Measurements from ENCODE around the gene ROM1. TPM values are rescaled to one million over a fixed set of nuclear protein-coding genes. Genes with fewer than 3 reads are reported as not detected.

Gene ROM1
- polyA plus RNA-seq, 3 donors: 0.51 to 1.4 (median 0.75) TPM

- Mint-ChIP-seq H3K4me1 (peaks cover 44% of the 10 kb centered on the region), H3K27ac (peak overlapping the region; percentile 90 to 96 (median 94)), H3K9me3 (peaks cover 0 to 2% (median 0%) of the 10 kb centered on the region in 7 donors), H3K4me3 (peak overlapping the region; percentile 95 to 99), H3K36me3 (peaks cover 52 to 67% of the 10 kb centered on the region in 2 donors), H3K27me3 (ENCODE audit: low read depth in 3 of 3) (peaks cover 0 to 2% (median 0%) of the 10 kb centered on the region in 3 donors)
- H3K36me3 ChIP-seq (replicated peaks in 1 of 2; ENCODE audit: control insufficient read depth in 1 of 2, insufficient read depth in 2 of 2, low read length in 2 of 2): peaks cover 55 to 68% of the 10 kb centered on the region in 2 donors
- peaks cover 62% of the 10 kb centered on the region for H3K79me2 ChIP-seq (ENCODE audit: insufficient read depth, low read length)
- peaks cover 34% of the 10 kb centered on the region for H4K20me1 ChIP-seq (ENCODE audit: insufficient read depth, low read length)
- H3K4me2 ChIP-seq (replicated peaks; ENCODE audit: extremely low read depth, low read length, poor library complexity, severe bottlenecking): peak overlapping the region; percentile 89
- no peaks in the 10 kb centered on the region for H3K27me3 ChIP-seq (ENCODE audit: control insufficient read depth in 2 of 2, insufficient read depth in 2 of 2, low read length in 2 of 2)
- no peak for TF ChIP-seq CTCF (IDR thresholded peaks at IDR 0.05)
- intact Hi-C loops (cut with micrococcal nuclease): loop anchor here (2.0 kb wide), 1 partner anchor 16 kb away; the partner anchor contains the start of gene TUT1 (in 2 of the 2)
- H3K9ac ChIP-seq (ENCODE audit: insufficient read depth, low read length, poor library complexity, severe bottlenecking): peak overlapping the region; percentile 85
- peak in 1 of 3 donors; percentile 14 for DNase-seq
- H3K4me3 ChIP-seq (replicated peaks in 1 of 3; ENCODE audit: low read depth in 2 of 3, low read length in 3 of 3): peak overlapping the region; percentile 68 to 100 (median 91)
- H3K27ac ChIP-seq (ENCODE audit: low read depth in 1 of 2, low read length in 2 of 2): peak overlapping the region; percentile 62 to 85
- WGBS (ENCODE audit: insufficient coverage): under 1% methylated on average over 30 of the region's 33 CpGs
- peaks cover 22 to 29% of the 10 kb centered on the region in 2 donors for H3K4me1 ChIP-seq (ENCODE audit: control insufficient read depth in 1 of 2, insufficient read depth in 2 of 2, low read length in 2 of 2)
- H3K9me3 ChIP-seq (replicated peaks in 1 of 2; ENCODE audit: control insufficient read depth in 1 of 2, insufficient read depth in 1 of 2, low read length in 2 of 2): no peaks in the 10 kb centered on the region
- H2AFZ ChIP-seq (ENCODE audit: insufficient read depth, low read depth, low read length, poor library complexity, severe bottlenecking): peak overlapping the region; percentile 97
These were observed 38.5 kb upstream of the ROM1 start for GRCh38 chr11:62574363-62575071.

GRCh38 chr11:62575156-62575555 lies 37.9 kb upstream of the ROM1 start:
- Histone ChIP-seq H3K9me3 (replicated peaks in 1 of 2; ENCODE audit: control insufficient read depth in 1 of 2, insufficient read depth in 1 of 2, low read length in 2 of 2) (no peaks in the 10 kb centered on the region), H3K4me3 (replicated peaks in 1 of 3; ENCODE audit: low read depth in 2 of 3, low read length in 3 of 3) (peak overlapping the region in 1 of 3 experiments; percentile 100), H3K79me2 (ENCODE audit: insufficient read depth, low read length) (peaks cover 56% of the 10 kb centered on the region), H3K27ac (ENCODE audit: low read depth in 1 of 2, low read length in 2 of 2) (peak overlapping the region in 1 of 2 donors; percentile 85), H3K4me2 (replicated peaks; ENCODE audit: extremely low read depth, low read length, poor library complexity, severe bottlenecking) (peak overlapping the region; percentile 89), H3K27me3 (ENCODE audit: control insufficient read depth in 2 of 2, insufficient read depth in 2 of 2, low read length in 2 of 2) (no peaks in the 10 kb centered on the region), H3K4me1 (ENCODE audit: control insufficient read depth in 1 of 2, insufficient read depth in 2 of 2, low read length in 2 of 2) (peaks cover 22 to 29% of the 10 kb centered on the region in 2 donors), H2AFZ (ENCODE audit: insufficient read depth, low read depth, low read length, poor library complexity, severe bottlenecking) (peak overlapping the region; percentile 97), H4K20me1 (ENCODE audit: insufficient read depth, low read length) (peaks cover 28% of the 10 kb centered on the region), H3K9ac (ENCODE audit: insufficient read depth, low read length, poor library complexity, severe bottlenecking) (peak overlapping the region; percentile 85), H3K36me3 (replicated peaks in 1 of 2; ENCODE audit: control insufficient read depth in 1 of 2, insufficient read depth in 2 of 2, low read length in 2 of 2) (peaks cover 49 to 64% of the 10 kb centered on the region in 2 donors)
- TF ChIP-seq CTCF (IDR thresholded peaks at IDR 0.05): no peak
- Mint-ChIP-seq H3K4me3 (peak overlapping the region; percentile 95 to 99), H3K27me3 (ENCODE audit: low read depth in 3 of 3) (peaks cover 0 to 2% (median 0%) of the 10 kb centered on the region in 3 donors), H3K27ac (peak overlapping the region in 3 of 7 donors; percentile 93 to 96 (median 94)), H3K4me1 (peaks cover 43% of the 10 kb centered on the region), H3K9me3 (peaks cover 0 to 2% (median 0%) of the 10 kb centered on the region in 7 donors), H3K36me3 (peaks cover 46 to 63% of the 10 kb centered on the region in 2 donors)
- WGBS (ENCODE audit: insufficient coverage): 75% methylated on average over 17 of the region's 17 CpGs
- intact Hi-C loops (cut with micrococcal nuclease): loop anchor here (2.0 kb wide), 1 partner anchor 16 kb away; the partner anchor contains the start of gene TUT1 (in 2 of the 2)
- DNase-seq: no peak

Measured in CD14-positive monocyte (primary cell).